Thoracic aorta (tissue), 2 donors: ENCODE data around the gene MBOAT7. TPM values are rescaled to one million over a fixed set of nuclear protein-coding genes. Genes with fewer than 3 reads are reported as not detected.

Source experiments
- ATAC-seq: fragments of 150-250 bp; one replicate; pipeline ENCODE4 v1.8.0; 2017; ENCODE audit warnings: low read depth; ENCODE audit not compliant: insufficient number of reproducible peaks, low FRiP score
- DNase-seq: peaks from one replicate; pipeline ENCODE4 v3.0.0-alpha.2; 2020; ENCODE audit warnings: low spot score
- H3K27ac ChIP-seq, 2 donors: fragments of 200-600 bp; sonication (generic); 1 replicate in 1 of 2; 2 replicates in 1 of 2; pipeline ENCODE4 v1.5.1; 2016; ENCODE audit warnings: mild to moderate bottlenecking in 2 of 2, moderate library complexity in 2 of 2
- H3K27me3 ChIP-seq: fragments of 200-600 bp; sonication (generic); replicated peaks from 2 replicates; pipeline ENCODE4 v1.6.0; 2016; ENCODE audit warnings: mild to moderate bottlenecking; ENCODE audit not compliant: insufficient read depth
- H3K36me3 ChIP-seq: fragments of 200-600 bp; sonication (generic); one replicate; pipeline ENCODE4 v1.5.1; 2016
- H3K4me1 ChIP-seq, 2 donors: fragments of 200-600 bp; sonication (generic); 1 replicate in 1 of 2; 2 replicates in 1 of 2; pipeline versions ENCODE4 v1.5.1 to v1.6.0; 2016; ENCODE audit warnings: low read depth in 2 of 2, mild to moderate bottlenecking in 1 of 2; ENCODE audit not compliant: control insufficient read depth in 1 of 2
- H3K4me3 ChIP-seq: fragments of 200-600 bp; sonication (generic); 2 replicates; pipeline ENCODE4 v1.5.1; 2016; ENCODE audit warnings: mild to moderate bottlenecking
- H3K9me3 ChIP-seq: fragments of 200-600 bp; sonication (generic); 2 replicates; pipeline ENCODE4 v1.5.1; 2016
- CTCF ChIP-seq: fragments of 200-600 bp; sonication (generic); IDR thresholded peaks from one replicate; pipeline ENCODE4 v1.5.1; 2019; ENCODE audit warnings: antibody characterized with exemption
- total RNA-seq, 2 donors: library from RNA; depleted of rRNA; stranded (reverse); fragments of >200 nt; gene quantifications; one replicate each; pipeline versions ENCODE4 v1.1.0 to v1.2.3, GENCODE V29; 2016

Gene MBOAT7
- total RNA-seq, 2 donors from 2014 or later, result 46.0 to 61.1 TPM

- TF ChIP-seq CTCF, result no peak
- DNase-seq (no peak), ATAC-seq (no peak)
- Histone ChIP-seq H3K4me3 (no peak overlapping the region), H3K27ac (peak overlapping the region in 1 of 2 donors; percentile 36), H3K4me1 (peaks cover 31 to 62% of the 10 kb centered on the region in 2 donors), H3K27me3 (no peaks in the 10 kb centered on the region), H3K36me3 (peaks cover 47% of the 10 kb centered on the region), H3K9me3 (no peaks in the 10 kb centered on the region)
Observed at GRCh38 chr19:54206030-54206830, 16.9 kb upstream of the MBOAT7 start.

- Histone ChIP-seq H3K4me1 (peaks cover 31 to 61% of the 10 kb centered on the region in 2 donors), H3K27ac (no peak overlapping the region), H3K36me3 (peaks cover 47% of the 10 kb centered on the region), H3K9me3 (no peaks in the 10 kb centered on the region), H3K4me3 (no peak overlapping the region), H3K27me3 (no peaks in the 10 kb centered on the region)
- no peak for TF ChIP-seq CTCF
- no peak for ATAC-seq
- no peak for DNase-seq
Observed at GRCh38 chr19:54204767-54205468, 15.5 kb upstream of the MBOAT7 start.

GRCh38 chr19:54203151-54203611 is 13.8 kb upstream of the MBOAT7 start:
- H3K4me3 ChIP-seq, result no peak overlapping the region

GRCh38 chr19:54201980-54202379 is 12.6 kb upstream of the MBOAT7 start:
- H3K36me3 ChIP-seq, result peaks cover 38% of the 10 kb centered on the region
- ATAC-seq, result no peak

More at GRCh38 chr19:54203151-54203611, 13.8 kb upstream of the MBOAT7 start:
- peaks cover 24 to 49% of the 10 kb centered on the region in 2 donors for H3K4me1 ChIP-seq
- DNase-seq, result no peak
- no peaks in the 10 kb centered on the region for H3K27me3 ChIP-seq
- no peaks in the 10 kb centered on the region for H3K9me3 ChIP-seq
- TF ChIP-seq CTCF, result no peak
- H3K36me3 ChIP-seq, result peaks cover 47% of the 10 kb centered on the region
- H3K27ac ChIP-seq, result no peak overlapping the region
- ATAC-seq, result no peak

More at GRCh38 chr19:54201980-54202379, 12.6 kb upstream of the MBOAT7 start:
- no peak for DNase-seq
- TF ChIP-seq CTCF, result no peak
- H3K9me3 ChIP-seq, result no peaks in the 10 kb centered on the region
- no peaks in the 10 kb centered on the region for H3K27me3 ChIP-seq
- peak overlapping the region in 1 of 2 donors; percentile 87 for H3K27ac ChIP-seq
- peaks cover 24 to 49% of the 10 kb centered on the region in 2 donors for H3K4me1 ChIP-seq
- H3K4me3 ChIP-seq, result peak overlapping the region; percentile 82
